ENCODE results near the gene PGAP3. TPM values are rescaled to one million over a fixed set of nuclear protein-coding genes. Genes with fewer than 3 reads are reported as not detected.

PGAP3 gene
- total RNA-seq, 1 experiment from 2014 or later: 5.9 TPM

DNA sequence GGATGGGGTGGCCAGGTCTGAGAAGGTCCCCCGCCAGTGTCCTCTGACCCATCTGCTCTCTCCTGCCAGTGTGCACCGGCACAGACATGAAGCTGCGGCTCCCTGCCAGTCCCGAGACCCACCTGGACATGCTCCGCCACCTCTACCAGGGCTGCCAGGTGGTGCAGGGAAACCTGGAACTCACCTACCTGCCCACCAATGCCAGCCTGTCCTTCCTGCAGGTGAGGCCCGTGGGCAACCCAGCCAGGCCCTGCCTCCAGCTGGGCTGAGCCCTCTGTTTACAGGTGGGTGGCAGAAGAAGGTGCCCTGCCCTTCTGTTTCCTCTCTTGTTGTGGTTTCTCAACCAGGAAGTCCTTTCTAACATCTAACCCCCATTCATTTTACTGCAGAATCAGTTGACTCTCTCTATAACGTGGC, 19.1 kb upstream of the PGAP3 start:
- Histone ChIP-seq H3K4me2 (ENCODE audit: low read length) (peak overlapping the region; percentile 80), H3K79me2 (ENCODE audit: low read length) (peaks cover 46% of the 10 kb centered on the region)
- CTCF ChIA-PET: no interaction called here

DNA sequence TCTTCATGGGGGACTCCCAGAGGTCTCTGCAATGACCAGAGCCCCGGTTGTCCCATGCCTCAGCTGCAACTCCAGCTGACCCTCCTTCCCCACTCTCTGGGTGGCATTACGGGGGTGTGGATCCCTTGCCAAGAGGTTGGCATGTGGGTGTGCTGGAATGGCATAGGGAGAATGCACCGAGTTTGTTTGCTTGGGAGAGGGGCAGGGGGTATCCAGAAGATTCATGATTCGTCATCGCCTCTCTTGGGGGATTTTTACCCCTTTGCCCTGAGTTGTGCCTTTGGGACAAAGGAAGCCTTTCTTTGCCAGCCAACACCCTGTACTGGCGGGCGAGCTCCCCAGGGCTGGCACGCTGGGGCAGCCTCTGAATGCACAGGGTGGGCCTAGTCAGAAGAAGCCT, 18.5 kb upstream of the PGAP3 start:
- Histone ChIP-seq H3K9ac (ENCODE audit: low read length) (peak overlapping the region; percentile 65), H3K4me3 (ENCODE audit: low read length) (peak overlapping the region; percentile 38), H3F3A (ENCODE audit: low read length, unreplicated experiment) (no peaks in the 10 kb centered on the region), H3K9me2 (replicated peaks; ENCODE audit: low read length) (no peaks in the 10 kb centered on the region), H3K36me3 (ENCODE audit: low read depth, low read length) (peaks cover 4% of the 10 kb centered on the region; the same call in 1 of the 2 replicates), H3K27me3 (ENCODE audit: low read length) (no peaks in the 10 kb centered on the region), H3K4me1 (ENCODE audit: insufficient read depth, low read length) (peaks cover 57% of the 10 kb centered on the region), H3K27ac (ENCODE audit: low read length) (peak overlapping the region; percentile 92), H3K9me3 (ENCODE audit: low read length) (no peaks in the 10 kb centered on the region), H3K4me2 (ENCODE audit: low read length) (peak overlapping the region; percentile 80), H4K20me1 (ENCODE audit: low read length) (no peaks in the 10 kb centered on the region), H3K79me2 (ENCODE audit: low read length) (peaks cover 52% of the 10 kb centered on the region), H2AFZ (ENCODE audit: low read length) (no peak overlapping the region)
- intact Hi-C loops (cut with micrococcal nuclease): no loop called here
- no TSS peak for BruUV-seq (replicated peaks)
- no peak for ATAC-seq
- peak; percentile 29 for DNase-seq
- POLR2A ChIA-PET (ENCODE audit: unreplicated experiment): no interaction called here
- TF ChIP-seq, protein P1, sequence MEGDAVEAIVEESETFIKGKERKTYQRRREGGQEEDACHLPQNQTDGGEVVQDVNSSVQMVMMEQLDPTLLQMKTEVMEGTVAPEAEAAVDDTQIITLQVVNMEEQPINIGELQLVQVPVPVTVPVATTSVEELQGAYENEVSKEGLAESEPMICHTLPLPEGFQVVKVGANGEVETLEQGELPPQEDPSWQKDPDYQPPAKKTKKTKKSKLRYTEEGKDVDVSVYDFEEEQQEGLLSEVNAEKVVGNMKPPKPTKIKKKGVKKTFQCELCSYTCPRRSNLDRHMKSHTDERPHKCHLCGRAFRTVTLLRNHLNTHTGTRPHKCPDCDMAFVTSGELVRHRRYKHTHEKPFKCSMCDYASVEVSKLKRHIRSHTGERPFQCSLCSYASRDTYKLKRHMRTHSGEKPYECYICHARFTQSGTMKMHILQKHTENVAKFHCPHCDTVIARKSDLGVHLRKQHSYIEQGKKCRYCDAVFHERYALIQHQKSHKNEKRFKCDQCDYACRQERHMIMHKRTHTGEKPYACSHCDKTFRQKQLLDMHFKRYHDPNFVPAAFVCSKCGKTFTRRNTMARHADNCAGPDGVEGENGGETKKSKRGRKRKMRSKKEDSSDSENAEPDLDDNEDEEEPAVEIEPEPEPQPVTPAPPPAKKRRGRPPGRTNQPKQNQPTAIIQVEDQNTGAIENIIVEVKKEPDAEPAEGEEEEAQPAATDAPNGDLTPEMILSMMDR (conservative IDR thresholded peaks at IDR 0.05; ENCODE audit: low read depth, low read length): no peak
- TF ChIP-seq EZH2 (IDR thresholded peaks at IDR 0.05; ENCODE audit: low read length, unreplicated experiment) (no peak), EZH2phosphoT487 (IDR thresholded peaks at IDR 0.05; ENCODE audit: borderline replicate concordance, low read length) (no peak)
- CTCF ChIA-PET: no interaction called here

More for the DNA sequence above, 19.1 kb upstream of the PGAP3 start:
- Histone ChIP-seq H3K9ac (ENCODE audit: low read length) (peak overlapping the region; percentile 65), H3F3A (ENCODE audit: low read length, unreplicated experiment) (no peaks in the 10 kb centered on the region), H3K27me3 (ENCODE audit: low read length) (no peaks in the 10 kb centered on the region), H3K9me2 (replicated peaks; ENCODE audit: low read length) (no peaks in the 10 kb centered on the region), H3K27ac (ENCODE audit: low read length) (peak overlapping the region; percentile 92), H3K36me3 (ENCODE audit: low read depth, low read length) (peaks cover 4% of the 10 kb centered on the region; the same call in 1 of the 2 replicates), H3K9me3 (ENCODE audit: low read length) (no peaks in the 10 kb centered on the region), H3K4me3 (ENCODE audit: low read length) (peak overlapping the region; percentile 38; the same call in 1 of the 2 replicates), H3K4me1 (ENCODE audit: insufficient read depth, low read length) (peaks cover 52% of the 10 kb centered on the region), H2AFZ (ENCODE audit: low read length) (no peak overlapping the region), H4K20me1 (ENCODE audit: low read length) (no peaks in the 10 kb centered on the region)
- intact Hi-C loops (cut with micrococcal nuclease): no loop called here
- POLR2A ChIA-PET (ENCODE audit: unreplicated experiment): no interaction called here
- DNase-seq (peak; percentile 13), ATAC-seq (no peak)
- TF ChIP-seq EZH2phosphoT487 (IDR thresholded peaks at IDR 0.05; ENCODE audit: borderline replicate concordance, low read length): no peak
- TF ChIP-seq, protein P1 (conservative IDR thresholded peaks at IDR 0.05; ENCODE audit: low read depth, low read length): no peak
- no TSS peak for BruUV-seq (replicated peaks)

DNA sequence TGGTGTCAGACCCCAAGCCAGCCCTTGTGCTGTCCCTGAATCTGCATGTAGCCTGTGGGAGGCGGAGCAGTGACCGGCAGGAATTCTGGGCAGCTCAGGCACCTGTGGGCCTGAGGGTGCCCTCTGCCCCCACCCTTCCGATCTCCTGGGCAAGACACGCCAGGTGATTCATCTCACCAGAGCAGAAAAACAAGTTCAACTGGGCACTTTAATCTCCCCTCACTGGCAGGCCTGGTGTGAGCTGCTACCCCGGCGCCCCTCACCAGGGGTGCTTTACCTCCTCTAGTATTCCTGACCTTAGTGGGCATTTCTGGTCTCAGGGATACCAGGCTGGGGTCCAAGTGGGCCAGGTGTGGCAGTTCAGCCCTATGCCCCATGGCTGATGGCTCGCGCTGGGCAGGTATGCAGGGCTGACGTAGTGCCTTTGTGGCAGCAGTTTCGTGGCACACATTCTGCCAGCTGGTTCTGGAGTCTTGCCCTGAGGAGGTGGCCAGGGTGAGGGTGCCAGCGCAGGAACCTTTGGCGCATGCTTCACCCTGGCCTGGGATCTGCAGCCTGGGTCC, 18.0 kb upstream of the PGAP3 start:
- Histone ChIP-seq H3K27me3 (ENCODE audit: low read length) (no peaks in the 10 kb centered on the region), H3K4me1 (ENCODE audit: insufficient read depth, low read length) (peaks cover 61% of the 10 kb centered on the region), H3K36me3 (ENCODE audit: low read depth, low read length) (peaks cover 4% of the 10 kb centered on the region; the same call in 1 of the 2 replicates), H3K9ac (ENCODE audit: low read length) (peak overlapping the region; percentile 65), H3K27ac (ENCODE audit: low read length) (peak overlapping the region; percentile 92), H3F3A (ENCODE audit: low read length, unreplicated experiment) (no peaks in the 10 kb centered on the region), H3K9me2 (replicated peaks; ENCODE audit: low read length) (no peaks in the 10 kb centered on the region), H3K79me2 (ENCODE audit: low read length) (peaks cover 57% of the 10 kb centered on the region), H2AFZ (ENCODE audit: low read length) (no peak overlapping the region), H3K4me2 (ENCODE audit: low read length) (peak overlapping the region; percentile 80), H3K4me3 (ENCODE audit: low read length) (peak overlapping the region; percentile 38), H4K20me1 (ENCODE audit: low read length) (no peaks in the 10 kb centered on the region), H3K9me3 (ENCODE audit: low read length) (no peaks in the 10 kb centered on the region)
- ChIA-PET CTCF (no interaction called here), POLR2A (ENCODE audit: unreplicated experiment) (no interaction called here)
- intact Hi-C loops (cut with micrococcal nuclease): no loop called here
- DNase-seq (peak; percentile 88), ATAC-seq (peak; percentile 48)
- TF ChIP-seq, protein P1 (conservative IDR thresholded peaks at IDR 0.05; ENCODE audit: low read depth, low read length): no peak
- no peak for TF ChIP-seq EZH2 (IDR thresholded peaks at IDR 0.05; ENCODE audit: low read length, unreplicated experiment)
- no peak for TF ChIP-seq EZH2phosphoT487 (IDR thresholded peaks at IDR 0.05; ENCODE audit: borderline replicate concordance, low read length)
- BruUV-seq (replicated peaks): no TSS peak

Measured in PC-3 (cell line).